Peyer's patch (tissue), 4 donors: ENCODE measurements around the gene TMEM178B.

Experiments
- POLR2A ChIP-seq, 2 donors: fragments of 450-650 bp; IDR thresholded peaks; one replicate each; pipeline ENCODE4 v1.5.1; 2017; ENCODE audit warnings: antibody characterized with exemption in 2 of 2, mild to moderate bottlenecking in 2 of 2, moderate library complexity in 2 of 2
- TF ChIP-seq, protein P1 (sequence below), 6 experiments: fragments of 450-650 bp in 4 of 6; fragments of 200-600 bp in 2 of 6; sonication (generic) in 1 of 6; IDR thresholded peaks; one replicate each; pipeline ENCODE4 v1.5.1; 2017 to 2019; ENCODE audit warnings: antibody characterized with exemption in 6 of 6, mild to moderate bottlenecking in 3 of 6, moderate library complexity in 1 of 6

DNA sequence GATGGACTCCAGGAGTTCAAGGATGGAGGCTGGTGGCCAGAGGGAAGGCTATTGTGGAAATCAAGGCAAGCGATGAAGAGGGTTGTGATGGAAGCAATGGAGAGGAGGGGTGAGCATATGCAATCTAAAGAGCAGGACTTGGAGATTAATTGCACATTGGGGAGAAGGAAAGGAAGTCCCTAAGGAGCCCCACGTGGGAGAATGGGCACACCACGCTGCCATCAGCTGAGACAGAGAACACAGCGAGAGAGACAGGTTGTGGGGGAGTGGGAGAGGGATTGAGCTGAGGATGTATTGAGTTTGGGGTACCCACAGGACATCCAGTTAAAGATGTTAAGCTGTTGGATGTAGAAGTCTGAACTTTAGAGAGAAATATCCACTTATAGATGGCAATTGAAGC, 73.6 kb downstream of the TMEM178B start:
- TF ChIP-seq, protein P1, sequence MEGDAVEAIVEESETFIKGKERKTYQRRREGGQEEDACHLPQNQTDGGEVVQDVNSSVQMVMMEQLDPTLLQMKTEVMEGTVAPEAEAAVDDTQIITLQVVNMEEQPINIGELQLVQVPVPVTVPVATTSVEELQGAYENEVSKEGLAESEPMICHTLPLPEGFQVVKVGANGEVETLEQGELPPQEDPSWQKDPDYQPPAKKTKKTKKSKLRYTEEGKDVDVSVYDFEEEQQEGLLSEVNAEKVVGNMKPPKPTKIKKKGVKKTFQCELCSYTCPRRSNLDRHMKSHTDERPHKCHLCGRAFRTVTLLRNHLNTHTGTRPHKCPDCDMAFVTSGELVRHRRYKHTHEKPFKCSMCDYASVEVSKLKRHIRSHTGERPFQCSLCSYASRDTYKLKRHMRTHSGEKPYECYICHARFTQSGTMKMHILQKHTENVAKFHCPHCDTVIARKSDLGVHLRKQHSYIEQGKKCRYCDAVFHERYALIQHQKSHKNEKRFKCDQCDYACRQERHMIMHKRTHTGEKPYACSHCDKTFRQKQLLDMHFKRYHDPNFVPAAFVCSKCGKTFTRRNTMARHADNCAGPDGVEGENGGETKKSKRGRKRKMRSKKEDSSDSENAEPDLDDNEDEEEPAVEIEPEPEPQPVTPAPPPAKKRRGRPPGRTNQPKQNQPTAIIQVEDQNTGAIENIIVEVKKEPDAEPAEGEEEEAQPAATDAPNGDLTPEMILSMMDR (IDR thresholded peaks at IDR 0.05): no peak
- no peak for TF ChIP-seq POLR2A (IDR thresholded peaks at IDR 0.05)
